Kidney glomerular epithelial cell (primary cell): ENCODE data around the gene MEOX2.
A peak's percentile ranks its signal among the peaks of the same experiment; 100 is the strongest.

Experiments used
- DNase-seq: peaks from one replicate; lab custom pipeline; 2025; lab: John Stamatoyannopoulos, UW

Gene MEOX2

GRCh38 chr7:15610503-15610902, 76.0 kb downstream of the MEOX2 start:
- no peak for DNase-seq

DNA sequence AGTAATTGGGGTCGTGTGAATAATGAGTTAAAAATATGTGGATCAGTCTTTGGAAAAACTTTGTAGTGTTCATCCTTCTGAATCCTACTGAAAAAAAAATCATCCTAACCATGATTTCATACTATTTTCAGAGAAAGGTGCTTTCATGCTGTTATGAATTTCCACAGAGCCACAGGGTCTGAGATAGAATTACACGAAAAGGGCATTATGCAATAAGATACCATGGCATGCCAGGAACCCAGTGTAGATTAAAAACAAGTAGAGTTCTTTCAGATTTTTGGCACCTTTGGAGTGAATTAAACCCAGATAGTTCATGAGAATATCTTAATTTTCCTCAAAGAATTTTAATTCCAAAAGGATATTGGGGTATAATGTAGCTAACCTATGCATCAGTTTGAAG, 77.2 kb downstream of the MEOX2 start:
- no peak for DNase-seq

- no peak for DNase-seq
Measured at GRCh38 chr7:15607529-15608210, 78.8 kb downstream of the MEOX2 start.

DNA sequence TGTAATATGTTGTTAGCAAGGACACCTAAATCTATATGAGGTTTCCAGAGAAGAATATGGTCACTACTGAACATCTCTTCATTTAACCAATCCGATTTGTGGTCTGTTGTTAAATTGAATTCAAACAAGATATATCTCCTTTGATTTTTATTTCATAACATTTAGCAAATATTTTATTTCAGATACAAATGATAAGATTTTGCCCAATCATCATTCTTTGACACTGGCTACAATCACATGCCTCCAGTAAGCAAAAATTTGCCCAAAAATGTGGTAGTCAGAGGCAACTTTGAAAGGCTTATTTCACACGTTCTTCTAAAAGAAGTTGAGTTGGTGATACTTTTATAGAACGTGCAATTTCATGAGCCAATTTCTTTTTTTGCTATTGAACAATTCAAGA, 79.9 kb downstream of the MEOX2 start:
- no peak for DNase-seq

- no peak for DNase-seq
Measured at GRCh38 chr7:15604166-15604565, 82.3 kb downstream of the MEOX2 start.

- DNase-seq, result peak; percentile 30
Measured at GRCh38 chr7:15603124-15603523, 83.4 kb downstream of the MEOX2 start.

DNA sequence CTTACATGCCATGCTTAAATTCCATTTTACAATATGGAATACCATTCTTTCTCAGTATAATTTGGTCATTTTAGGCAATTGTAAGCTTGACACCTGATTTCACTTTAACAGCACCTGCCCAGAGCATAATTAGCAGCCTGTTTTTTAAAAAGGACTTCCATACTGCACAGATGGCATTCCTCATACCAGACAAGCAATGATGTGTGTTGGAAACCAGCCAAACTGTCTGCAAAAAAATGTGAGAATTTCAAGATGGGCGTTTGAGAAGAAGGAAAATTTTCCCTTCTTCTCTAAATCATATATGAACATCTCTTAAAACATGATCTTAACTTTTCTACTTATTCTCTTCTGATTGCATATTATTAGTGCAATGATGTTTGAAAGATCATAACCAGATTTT, 84.2 kb downstream of the MEOX2 start:
- DNase-seq, result no peak

- DNase-seq, result no peak
Measured at GRCh38 chr7:15601175-15601574, 85.3 kb downstream of the MEOX2 start.

- no peak for DNase-seq
Measured at GRCh38 chr7:15600298-15600697, 86.2 kb downstream of the MEOX2 start.

GRCh38 chr7:15594461-15594860, 92.0 kb downstream of the MEOX2 start:
- no peak for DNase-seq

- DNase-seq, result no peak
Measured at GRCh38 chr7:15593382-15593781, 93.1 kb downstream of the MEOX2 start.

DNA sequence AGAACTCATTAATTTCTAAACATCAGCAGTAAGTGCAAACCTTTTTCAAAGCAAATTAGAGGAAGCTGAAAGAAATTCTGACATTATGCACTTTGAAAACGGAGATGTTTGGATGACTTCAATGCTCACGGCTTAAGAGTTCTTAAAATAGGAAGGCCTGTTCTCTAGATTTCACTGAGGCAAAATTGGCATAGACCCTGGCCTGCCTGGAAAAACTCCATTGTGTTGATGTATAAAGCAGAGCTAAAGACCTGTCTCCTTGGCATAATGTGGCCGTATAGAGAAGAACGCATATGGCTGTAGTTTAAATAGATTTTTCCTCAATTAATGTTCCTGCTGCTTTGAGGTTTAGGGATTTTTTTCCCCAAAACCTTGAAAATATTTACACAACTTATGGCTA, 100.2 kb downstream of the MEOX2 start:
- DNase-seq, result no peak

DNA sequence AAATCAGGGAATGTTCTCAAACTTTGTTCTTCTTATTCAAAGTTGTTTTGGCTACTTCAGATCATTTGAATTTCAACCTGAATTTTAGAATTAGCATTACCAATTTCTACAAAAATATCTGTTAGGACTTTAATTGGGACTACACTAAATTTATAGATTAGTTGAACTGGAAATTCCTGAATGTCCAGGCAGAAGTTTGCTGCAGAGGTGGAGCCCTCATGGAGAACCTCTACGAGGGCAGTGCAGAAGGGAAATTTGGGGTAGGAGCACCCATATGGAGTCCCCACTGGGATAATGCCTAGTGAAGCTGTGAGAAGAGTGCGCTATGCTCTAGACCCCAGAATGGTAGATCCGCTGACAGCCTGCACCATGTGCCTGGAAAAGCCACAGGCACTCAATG, 101.9 kb downstream of the MEOX2 start:
- no peak for DNase-seq

DNA sequence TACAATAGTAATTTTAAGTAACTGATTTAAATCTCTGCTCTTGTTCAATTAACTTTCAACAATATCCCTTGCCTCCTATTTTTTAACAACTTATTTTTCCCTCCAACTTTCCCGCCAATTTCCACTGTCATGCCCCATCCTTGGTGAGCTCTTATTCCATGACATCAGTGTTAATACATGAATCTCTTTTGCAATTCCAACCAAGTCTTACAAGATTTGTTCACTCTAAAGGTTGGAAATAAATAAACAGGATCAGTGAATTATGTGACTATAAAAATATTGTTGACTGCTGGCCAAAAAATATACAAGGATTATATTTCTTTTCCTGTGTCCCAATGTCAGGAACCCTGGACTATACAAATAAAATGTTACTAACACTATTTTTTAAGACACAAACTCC, 103.7 kb downstream of the MEOX2 start:
- DNase-seq, result no peak

GRCh38 chr7:15581352-15581951, 105.0 kb downstream of the MEOX2 start:
- no peak for DNase-seq

DNA sequence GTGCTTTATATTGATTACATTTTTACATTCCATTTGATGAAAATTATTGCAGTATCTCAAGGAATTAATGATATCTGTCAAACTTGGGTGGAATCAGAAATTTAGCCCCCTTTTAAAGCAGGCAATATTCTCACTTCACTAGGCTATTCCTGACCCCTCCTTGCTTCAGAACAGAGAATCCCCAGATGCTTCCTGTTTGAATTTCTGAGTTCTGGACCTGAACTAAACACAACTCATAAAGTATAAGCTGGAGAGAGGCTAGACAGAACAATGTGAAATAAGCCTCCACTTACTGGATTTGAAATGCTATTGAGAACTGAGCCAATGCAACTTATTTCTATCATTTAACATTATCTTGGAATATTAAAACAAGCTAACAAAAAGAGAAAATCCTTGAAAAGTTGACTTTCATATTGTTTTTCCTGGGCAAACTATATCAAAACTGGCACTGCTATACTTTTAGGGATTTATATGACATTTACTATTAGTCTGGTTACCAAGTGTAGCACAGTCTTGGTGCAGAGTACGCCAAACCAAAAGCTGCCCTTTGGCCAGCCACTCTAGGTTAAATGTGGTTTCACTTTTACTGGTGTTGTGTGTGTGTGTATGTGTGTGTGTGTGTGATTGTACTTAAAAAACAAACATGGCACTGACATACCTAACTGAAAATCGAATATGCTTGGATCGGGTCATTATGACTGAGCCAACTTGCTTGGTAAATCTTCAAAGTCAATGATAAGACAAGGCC, 105.7 kb downstream of the MEOX2 start:
- no peak for DNase-seq

GRCh38 chr7:15577600-15577999, 108.9 kb downstream of the MEOX2 start:
- DNase-seq, result no peak

- no peak for DNase-seq
Measured at GRCh38 chr7:15571301-15571878, 115.1 kb downstream of the MEOX2 start.

GRCh38 chr7:15567652-15568051, 118.8 kb downstream of the MEOX2 start:
- DNase-seq, result no peak

GRCh38 chr7:15567036-15567435, 119.4 kb downstream of the MEOX2 start:
- no peak for DNase-seq

DNA sequence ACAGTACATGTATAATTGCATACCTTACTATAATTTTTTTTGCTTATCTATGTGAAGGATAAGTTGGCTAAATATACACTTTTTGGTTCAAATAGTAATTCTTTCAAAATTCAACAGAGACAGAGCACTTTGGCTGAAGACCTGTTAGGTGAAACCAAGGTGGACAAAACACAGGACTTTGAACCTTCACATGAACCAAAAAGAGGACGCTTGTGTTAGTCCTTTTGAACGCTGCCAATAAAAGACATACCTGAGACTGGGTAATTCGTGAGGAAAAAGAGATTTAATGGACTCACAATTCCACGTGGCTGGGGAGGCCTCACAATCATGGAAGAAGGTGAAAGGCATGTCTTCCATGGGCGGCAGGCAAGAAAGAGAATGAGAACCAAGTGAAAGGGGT, 120.0 kb downstream of the MEOX2 start:
- no peak for DNase-seq

DNA sequence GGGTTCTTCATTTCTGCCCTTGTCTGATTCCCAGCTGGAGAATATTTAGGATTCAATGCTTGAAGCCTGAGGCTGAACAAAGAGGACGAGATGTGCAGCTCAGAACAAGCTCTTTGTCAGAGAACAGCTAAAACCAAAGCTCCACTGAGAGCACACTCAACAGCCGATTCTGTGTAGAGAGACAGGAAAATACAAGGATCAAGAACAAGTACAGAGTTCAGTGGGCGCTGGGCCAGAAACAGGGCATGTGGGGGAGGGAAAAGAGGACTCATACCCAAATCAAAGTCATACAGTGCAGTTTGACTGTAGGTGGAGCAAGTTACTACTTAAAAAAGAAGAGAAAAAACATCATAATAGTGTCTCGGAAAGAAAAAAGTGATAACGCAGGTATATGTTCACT, 124.6 kb downstream of the MEOX2 start, which contains the start of gene AGMO:
Gene AGMO (minus strand): TSS at position 181 of the 400 bp plus-strand sequence.
- peak; percentile 12 for DNase-seq
